Right lobe of liver (tissue), 6 donors: ENCODE measurements around the gene SDK1. TPM values are rescaled to one million over a fixed set of nuclear protein-coding genes. Genes with fewer than 3 reads are reported as not detected.

Experiments used
- ATAC-seq, 4 donors: fragments of 200-7000 bp; cut with Tn5 transposase; one replicate each; pipeline ENCODE4 v1.9.1; 2020; ENCODE audit warnings: mild to moderate bottlenecking in 4 of 4, moderate library complexity in 4 of 4
- DNase-seq, 3 donors: peaks; one replicate each; pipeline ENCODE4 v3.0.0-alpha.2; 2020
- H3K27ac ChIP-seq, 3 donors: fragments of 200-600 bp; one replicate each; pipeline ENCODE4 v1.8.0; 2022
- H3K27me3 ChIP-seq, 2 donors: fragments of 200-600 bp; one replicate each; pipeline ENCODE4 v1.8.0; 2022
- H3K36me3 ChIP-seq, 4 donors: fragments of 200-600 bp; sonication (generic) in 1 of 4; one replicate each; pipeline versions ENCODE4 v1.5.1 to v1.8.0; 2017 to 2022; ENCODE audit warnings: control low read depth in 1 of 4
- H3K4me1 ChIP-seq, 4 donors: fragments of 200-600 bp; sonication (generic) in 1 of 4; one replicate each; pipeline versions ENCODE4 v1.5.1 to v1.8.0; 2017 to 2022; ENCODE audit warnings: control low read depth in 1 of 4
- H3K4me3 ChIP-seq, 3 donors: fragments of 200-600 bp; one replicate each; pipeline ENCODE4 v1.8.0; 2022
- H3K9me3 ChIP-seq, 4 donors: fragments of 200-600 bp; sonication (generic) in 1 of 4; one replicate each; pipeline versions ENCODE4 v1.5.1 to v1.8.0; 2017 to 2022; ENCODE audit warnings: control low read depth in 1 of 4
- POLR2A ChIP-seq: fragments of 450-650 bp; IDR thresholded peaks from one replicate; pipeline ENCODE4 v1.6.1; 2017; ENCODE audit warnings: antibody characterized with exemption, mild to moderate bottlenecking
- WGBS: methylation state at CpG from one replicate; pipeline ENCODE4 v1.1.6; 2018; ENCODE audit warnings: low coverage, low lambda C conversion rate; ENCODE audit not compliant: insufficient coverage; ENCODE audit errors: missing lambda C conversion rate; 5-methylcytosine and 5-hydroxymethylcytosine counted together
- intact Hi-C, 2 donors: fragments of 100-400 bp; cut with DNase I; formaldehyde crosslinking; loops; one replicate each; pipeline versions ENCODE4 v1.11.2 to v1.14.1; 2022
- total RNA-seq, 6 experiments: library from RNA; depleted of rRNA in 2 of 6; stranded (reverse); fragments of >200 nt in 2 of 6; fragmentation: NEBNext Ultra II Directional in 3 of 6; extraction: Animal tissue kit (Norgen Biotek cat#: 25700) in 3 of 6; gene quantifications; one replicate each; pipeline versions ENCODE4 v1.1.0 to v1.2.4, GENCODE V29; 2016 to 2023
- TF ChIP-seq, protein P1 (sequence below), 4 donors: fragments of 200-600 bp in 3 of 4; fragments of 450-650 bp in 1 of 4; IDR thresholded peaks; one replicate each; pipeline versions ENCODE4 v1.5.1 to v1.8.0; 2016 to 2022; ENCODE audit warnings: antibody characterized with exemption in 4 of 4, mild to moderate bottlenecking in 2 of 4
- donor health status: DM: no; HTN: yes; CAD: no.
- donor health status: DM: no; HTN: no; CAD: no.
- donor health status: DM: no; HTN: no; CAD: no.
- donor health status: DM: no; HTN: yes; CAD: no.
- donor health status: DM: no; HTN: yes; CAD: no.

SDK1 gene
- total RNA-seq, 6 experiments from 2014 or later = 0.07 to 1.4 (median 0.65) TPM

DNA sequence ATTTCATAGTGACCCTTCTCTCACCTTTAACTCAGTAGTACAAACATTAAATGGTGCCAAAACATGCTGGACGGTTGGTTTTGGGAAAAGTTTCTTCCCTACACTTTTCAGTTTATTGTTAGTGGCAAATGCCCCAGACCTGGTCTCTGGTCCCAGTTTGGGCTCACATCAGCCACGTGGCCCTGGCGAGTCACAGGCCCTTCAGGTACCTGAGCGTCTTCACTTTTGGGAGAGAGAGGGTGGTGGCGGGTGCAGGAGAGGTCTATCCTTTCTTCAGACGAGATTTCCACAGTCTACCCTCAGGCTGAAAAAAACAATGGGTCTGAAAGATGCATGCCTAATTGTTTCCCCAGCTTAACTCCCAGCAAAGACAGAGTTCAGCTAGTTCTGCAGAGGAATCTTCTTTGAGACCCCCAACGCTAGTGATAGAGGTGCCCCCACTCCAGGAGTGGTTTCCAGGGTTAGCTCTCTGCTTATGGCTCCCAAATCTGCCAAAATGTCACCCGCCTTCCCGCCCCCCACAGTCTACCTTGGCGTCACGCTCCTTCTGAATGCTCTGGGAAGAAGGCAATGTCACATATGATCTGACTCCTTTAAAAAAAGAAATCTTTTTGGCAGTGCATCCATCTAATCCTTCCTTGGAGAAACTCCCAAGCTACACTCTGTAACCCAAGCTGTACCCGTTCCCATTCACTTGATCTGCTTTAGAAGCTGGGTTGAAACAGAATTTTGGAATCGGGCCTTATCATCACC is 996.3 kb downstream of the SDK1 start:
- no peak for TF ChIP-seq POLR2A
- TF ChIP-seq, protein P1, sequence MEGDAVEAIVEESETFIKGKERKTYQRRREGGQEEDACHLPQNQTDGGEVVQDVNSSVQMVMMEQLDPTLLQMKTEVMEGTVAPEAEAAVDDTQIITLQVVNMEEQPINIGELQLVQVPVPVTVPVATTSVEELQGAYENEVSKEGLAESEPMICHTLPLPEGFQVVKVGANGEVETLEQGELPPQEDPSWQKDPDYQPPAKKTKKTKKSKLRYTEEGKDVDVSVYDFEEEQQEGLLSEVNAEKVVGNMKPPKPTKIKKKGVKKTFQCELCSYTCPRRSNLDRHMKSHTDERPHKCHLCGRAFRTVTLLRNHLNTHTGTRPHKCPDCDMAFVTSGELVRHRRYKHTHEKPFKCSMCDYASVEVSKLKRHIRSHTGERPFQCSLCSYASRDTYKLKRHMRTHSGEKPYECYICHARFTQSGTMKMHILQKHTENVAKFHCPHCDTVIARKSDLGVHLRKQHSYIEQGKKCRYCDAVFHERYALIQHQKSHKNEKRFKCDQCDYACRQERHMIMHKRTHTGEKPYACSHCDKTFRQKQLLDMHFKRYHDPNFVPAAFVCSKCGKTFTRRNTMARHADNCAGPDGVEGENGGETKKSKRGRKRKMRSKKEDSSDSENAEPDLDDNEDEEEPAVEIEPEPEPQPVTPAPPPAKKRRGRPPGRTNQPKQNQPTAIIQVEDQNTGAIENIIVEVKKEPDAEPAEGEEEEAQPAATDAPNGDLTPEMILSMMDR (IDR thresholded peaks at IDR 0.05) = no peak
- Histone ChIP-seq H3K27me3 (no peaks in the 10 kb centered on the region), H3K9me3 (no peaks in the 10 kb centered on the region), H3K36me3 (no peaks in the 10 kb centered on the region), H3K27ac (no peak overlapping the region), H3K4me1 (no peaks in the 10 kb centered on the region), H3K4me3 (no peak overlapping the region)
- no peak for ATAC-seq
- DNase-seq = no peak
- intact Hi-C loops = no loop called here
- 58% methylated on average over 12 of the region's 13 CpGs for WGBS

DNA sequence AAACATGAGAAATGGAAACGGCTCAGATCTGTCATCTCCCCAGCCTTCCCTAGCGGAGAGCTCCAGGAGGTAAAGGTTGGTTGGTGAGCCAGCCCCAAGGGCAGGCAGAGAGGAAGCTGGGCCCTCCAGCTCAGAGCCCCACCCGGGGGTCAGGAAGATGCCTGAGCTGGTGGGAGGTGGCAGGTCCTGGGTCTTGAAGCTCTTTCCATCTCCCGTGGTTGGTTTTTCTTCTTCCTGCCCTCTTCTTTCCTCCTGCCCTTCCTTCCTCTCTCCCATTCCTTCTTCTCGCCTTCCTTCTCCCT is 996.8 kb downstream of the SDK1 start:
- no peaks in the 10 kb centered on the region for H3K4me1 ChIP-seq
- no peak overlapping the region for H3K27ac ChIP-seq
- H3K36me3 ChIP-seq = no peaks in the 10 kb centered on the region
- DNase-seq (no peak), ATAC-seq (no peak)
- no peaks in the 10 kb centered on the region for H3K27me3 ChIP-seq
- TF ChIP-seq POLR2A = no peak
- TF ChIP-seq, protein P1 (IDR thresholded peaks at IDR 0.05) = no peak
- no peaks in the 10 kb centered on the region for H3K9me3 ChIP-seq
- 53% methylated on average over 3 of the region's 5 CpGs for WGBS
- intact Hi-C loops = no loop called here
- H3K4me3 ChIP-seq = no peak overlapping the region

DNA sequence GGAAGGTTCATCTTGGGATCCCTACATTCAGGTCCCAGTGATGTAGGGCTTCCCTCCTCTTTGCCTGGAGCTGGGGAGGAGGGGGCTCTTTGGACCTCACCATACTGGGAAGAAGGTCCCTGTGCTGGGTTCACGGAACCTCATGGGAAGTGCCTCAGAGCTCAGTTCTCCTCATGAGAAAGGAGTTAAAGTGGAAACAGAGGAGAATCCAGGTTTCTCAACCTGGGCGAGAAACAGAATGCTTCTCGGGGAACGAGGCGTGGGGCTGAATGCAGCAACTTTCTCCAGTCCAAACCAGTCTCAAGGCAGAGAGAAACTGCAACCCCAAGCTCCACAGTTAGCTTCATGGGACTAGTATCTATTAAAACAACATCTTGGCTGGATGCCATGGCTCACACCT is 998.4 kb downstream of the SDK1 start:
- Histone ChIP-seq H3K36me3 (no peaks in the 10 kb centered on the region), H3K27ac (no peak overlapping the region), H3K9me3 (no peaks in the 10 kb centered on the region), H3K4me3 (no peak overlapping the region), H3K4me1 (no peaks in the 10 kb centered on the region), H3K27me3 (no peaks in the 10 kb centered on the region)
- no peak for ATAC-seq
- no peak for DNase-seq
- 20% methylated on average over 3 of the region's 5 CpGs for WGBS
- intact Hi-C loops = no loop called here
- no peak for TF ChIP-seq POLR2A
- TF ChIP-seq, protein P1 (IDR thresholded peaks at IDR 0.05) = no peak

DNA sequence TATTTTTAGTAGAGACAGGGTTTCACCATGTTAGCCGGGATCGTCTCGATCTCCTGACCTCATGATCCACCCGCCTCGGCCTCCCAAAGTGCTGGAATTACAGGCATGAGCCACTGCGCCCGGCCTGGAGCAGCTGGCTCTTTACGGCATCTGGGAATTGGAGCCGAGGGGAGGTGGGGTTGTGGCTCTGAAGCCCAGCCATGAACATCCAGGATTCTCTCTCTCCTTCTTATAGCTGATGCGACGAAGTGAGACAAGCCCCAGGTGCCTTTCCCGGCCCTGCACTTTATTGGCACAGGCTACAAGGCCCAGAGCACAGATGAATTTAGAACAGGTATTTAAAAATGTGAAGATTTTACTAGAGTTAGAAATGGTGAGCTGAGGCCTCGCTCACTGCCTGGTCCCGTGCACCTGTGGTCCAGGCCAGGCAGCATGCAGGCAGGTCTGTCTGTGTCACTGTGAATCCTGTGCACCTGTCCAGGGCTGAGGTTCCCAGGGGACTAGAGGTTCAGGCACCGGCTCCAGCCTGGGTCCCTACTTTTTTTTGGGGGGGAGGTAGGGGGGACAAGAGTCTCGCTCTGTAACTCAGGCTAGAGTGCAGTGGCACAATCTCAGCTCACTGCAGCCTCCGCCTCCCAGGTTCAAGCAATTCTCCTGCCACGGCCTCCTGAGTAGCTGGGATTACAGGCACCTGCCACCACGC is 1001.3 kb downstream of the SDK1 start:
- intact Hi-C loops = no loop called here
- Histone ChIP-seq H3K4me3 (no peak overlapping the region), H3K9me3 (no peaks in the 10 kb centered on the region), H3K27me3 (no peaks in the 10 kb centered on the region), H3K36me3 (no peaks in the 10 kb centered on the region), H3K4me1 (no peaks in the 10 kb centered on the region), H3K27ac (no peak overlapping the region)
- DNase-seq (no peak), ATAC-seq (no peak)
- 67% methylated on average over 1 of the region's 19 CpGs for WGBS
- TF ChIP-seq POLR2A = no peak
- TF ChIP-seq, protein P1 (IDR thresholded peaks at IDR 0.05) = no peak
